Upper lobe of left lung (tissue), 4 donors: ENCODE data around the gene P3R3URF.

Experiments used
- CTCF ChIP-seq, 6 experiments: fragments of 450-650 bp in 4 of 6; fragments of 200-600 bp in 2 of 6; sonication (generic) in 2 of 6; IDR thresholded peaks; one replicate each; pipeline ENCODE4 v1.5.1; 2016 to 2019; ENCODE audit warnings: antibody characterized with exemption in 6 of 6
- POLR2A ChIP-seq, 4 donors: fragments of 450-650 bp; IDR thresholded peaks; one replicate each; pipeline ENCODE4 v1.5.1; 2016 to 2017; ENCODE audit warnings: antibody characterized with exemption in 4 of 4, mild to moderate bottlenecking in 2 of 4
- POLR2AphosphoS5 ChIP-seq, 2 donors: sonication (generic); formaldehyde crosslinking; IDR thresholded peaks; one replicate each; pipeline ENCODE4 v1.5.1; 2017; ENCODE audit warnings: antibody characterized with exemption in 2 of 2

GRCh38 chr1:46132529-46133180, 43.6 kb downstream of the P3R3URF start, which contains the start of gene PIK3R3:
- TF ChIP-seq CTCF (IDR thresholded peaks at IDR 0.05) (peak in 4 of 6 experiments; percentile 17 to 49 (median 41)), POLR2A (IDR thresholded peaks at IDR 0.05) (peak in 3 of 4 donors; percentile 96 to 98 (median 97)), POLR2AphosphoS5 (IDR thresholded peaks at IDR 0.05) (peak; percentile 88 to 98)
